Cardiac muscle cell (in vitro differentiated cells and primary cell): ENCODE results near the gene ERP44. TPM values are rescaled to one million over a fixed set of nuclear protein-coding genes. Genes with fewer than 3 reads are reported as not detected.
A peak's percentile ranks its signal among the peaks of the same experiment; 100 is the strongest.

ENCODE experiments used
- DNase-seq, 2 donors: peaks; one replicate each; pipeline versions ENCODE4 v3.0.0 to v3.0.0-alpha.2; 2010 to 2017; ENCODE audit warnings: low read depth in 1 of 2, low spot score in 1 of 2
- H3K27ac ChIP-seq: fragments of 200-600 bp; sonication (generic); 2 replicates; pipeline ENCODE4 v1.5.1; 2016
- H3K27me3 ChIP-seq: fragments of 200-600 bp; sonication (generic); 2 replicates; pipeline ENCODE4 v1.6.0; 2016; ENCODE audit warnings: control low read depth
- H3K36me3 ChIP-seq: fragments of 200-600 bp; sonication (generic); 2 replicates; pipeline ENCODE4 v1.5.1; 2016; ENCODE audit warnings: control low read depth
- H3K4me1 ChIP-seq: fragments of 200-600 bp; sonication (generic); 2 replicates; pipeline ENCODE4 v1.8.1; 2017; ENCODE audit warnings: low read depth, mild to moderate bottlenecking, mixed run types
- H3K4me3 ChIP-seq: fragments of 200-600 bp; sonication (generic); 2 replicates; pipeline ENCODE4 v1.5.1; 2016; ENCODE audit warnings: mild to moderate bottlenecking
- H3K9me3 ChIP-seq: fragments of 200-600 bp; sonication (generic); 2 replicates; pipeline ENCODE4 v1.5.1; 2017; ENCODE audit warnings: low read depth, mild to moderate bottlenecking, control low read depth
- polyA plus RNA-seq: library from polyadenylated mRNA; unstranded; fragments of >200 nt; fragmentation: Nextera tagmentation; extraction: Ambion mirVana; gene quantifications from 2 replicates; pipeline ENCODE4 v1.2.1, GENCODE V29; 2016
- total RNA-seq: library from RNA; depleted of rRNA; stranded (reverse); fragments of >200 nt; gene quantifications from 2 replicates; pipeline ENCODE4 v1.2.3, GENCODE V29; 2016
- TF ChIP-seq, protein P1 (sequence below): IDR thresholded peaks from 2 replicates; pipeline ENCODE4 v1.5.1; 2012; ENCODE audit warnings: low read depth, mild to moderate bottlenecking, low read length

The ERP44 gene
- total and polyA plus RNA-seq, 2 experiments from 2014 or later: 10.0 to 35.3 TPM

DNA sequence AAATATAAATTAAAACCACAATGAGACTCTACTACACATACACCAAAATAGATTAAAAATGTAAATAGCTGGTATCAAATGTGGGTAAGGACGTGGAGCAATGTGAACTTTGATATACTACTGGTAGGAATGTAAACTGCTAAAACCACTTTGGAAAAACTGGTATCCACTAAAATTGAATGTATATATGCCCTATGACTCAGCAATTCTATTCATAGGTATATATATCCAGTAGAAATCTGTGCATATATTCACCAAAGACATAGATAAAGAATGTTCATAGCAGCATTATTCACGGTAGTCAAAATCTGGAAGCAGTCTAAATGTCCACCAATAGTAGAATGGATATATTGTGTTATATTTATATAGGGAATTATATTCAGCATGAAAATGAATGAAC lies 85.2 kb downstream of the ERP44 start:
- Histone ChIP-seq H3K9me3 (no peaks in the 10 kb centered on the region), H3K4me3 (no peak overlapping the region), H3K27me3 (no peaks in the 10 kb centered on the region), H3K36me3 (peaks cover 5% of the 10 kb centered on the region), H3K4me1 (no peaks in the 10 kb centered on the region), H3K27ac (no peak overlapping the region)
- no peak for DNase-seq
- TF ChIP-seq, protein P1, sequence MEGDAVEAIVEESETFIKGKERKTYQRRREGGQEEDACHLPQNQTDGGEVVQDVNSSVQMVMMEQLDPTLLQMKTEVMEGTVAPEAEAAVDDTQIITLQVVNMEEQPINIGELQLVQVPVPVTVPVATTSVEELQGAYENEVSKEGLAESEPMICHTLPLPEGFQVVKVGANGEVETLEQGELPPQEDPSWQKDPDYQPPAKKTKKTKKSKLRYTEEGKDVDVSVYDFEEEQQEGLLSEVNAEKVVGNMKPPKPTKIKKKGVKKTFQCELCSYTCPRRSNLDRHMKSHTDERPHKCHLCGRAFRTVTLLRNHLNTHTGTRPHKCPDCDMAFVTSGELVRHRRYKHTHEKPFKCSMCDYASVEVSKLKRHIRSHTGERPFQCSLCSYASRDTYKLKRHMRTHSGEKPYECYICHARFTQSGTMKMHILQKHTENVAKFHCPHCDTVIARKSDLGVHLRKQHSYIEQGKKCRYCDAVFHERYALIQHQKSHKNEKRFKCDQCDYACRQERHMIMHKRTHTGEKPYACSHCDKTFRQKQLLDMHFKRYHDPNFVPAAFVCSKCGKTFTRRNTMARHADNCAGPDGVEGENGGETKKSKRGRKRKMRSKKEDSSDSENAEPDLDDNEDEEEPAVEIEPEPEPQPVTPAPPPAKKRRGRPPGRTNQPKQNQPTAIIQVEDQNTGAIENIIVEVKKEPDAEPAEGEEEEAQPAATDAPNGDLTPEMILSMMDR: no peak

DNA sequence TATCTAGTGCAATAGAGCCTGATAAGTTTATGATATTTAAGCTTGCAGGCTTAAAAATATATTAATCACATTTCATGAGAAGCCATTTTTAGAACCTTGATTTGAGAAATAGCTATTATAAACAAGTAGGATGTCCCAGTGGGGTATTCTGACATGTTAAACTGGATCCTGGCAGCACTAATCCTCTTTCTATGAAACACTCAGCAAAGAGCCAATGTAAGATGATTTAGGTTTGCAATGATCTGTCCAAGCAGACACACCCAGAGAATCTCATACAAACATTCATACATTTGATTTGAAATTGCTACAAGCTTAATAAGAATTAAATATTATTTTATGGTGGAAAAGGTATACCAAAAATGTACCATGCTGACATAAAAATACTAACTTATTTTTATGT lies 86.5 kb downstream of the ERP44 start:
- no peak overlapping the region for H3K27ac ChIP-seq
- no peak overlapping the region for H3K4me3 ChIP-seq
- TF ChIP-seq, protein P1: no peak
- no peak for DNase-seq
- no peaks in the 10 kb centered on the region for H3K4me1 ChIP-seq
- peaks cover 5% of the 10 kb centered on the region for H3K36me3 ChIP-seq
- no peaks in the 10 kb centered on the region for H3K9me3 ChIP-seq
- H3K27me3 ChIP-seq: no peaks in the 10 kb centered on the region

- TF ChIP-seq, protein P1: peak; percentile 54
- Histone ChIP-seq H3K27ac (no peak overlapping the region), H3K4me1 (no peaks in the 10 kb centered on the region), H3K9me3 (no peaks in the 10 kb centered on the region), H3K36me3 (peaks cover 5% of the 10 kb centered on the region), H3K4me3 (no peak overlapping the region), H3K27me3 (no peaks in the 10 kb centered on the region)
- DNase-seq: peak; percentile 48 to 70
Observed at GRCh38 chr9:100011062-100011681, 87.6 kb downstream of the ERP44 start.

- Histone ChIP-seq H3K27ac (no peak overlapping the region), H3K27me3 (no peaks in the 10 kb centered on the region), H3K4me3 (no peak overlapping the region), H3K36me3 (no peaks in the 10 kb centered on the region), H3K4me1 (no peaks in the 10 kb centered on the region), H3K9me3 (no peaks in the 10 kb centered on the region)
- DNase-seq: no peak
- TF ChIP-seq, protein P1: no peak
Observed at GRCh38 chr9:99999797-100000196, 99.0 kb downstream of the ERP44 start.

DNA sequence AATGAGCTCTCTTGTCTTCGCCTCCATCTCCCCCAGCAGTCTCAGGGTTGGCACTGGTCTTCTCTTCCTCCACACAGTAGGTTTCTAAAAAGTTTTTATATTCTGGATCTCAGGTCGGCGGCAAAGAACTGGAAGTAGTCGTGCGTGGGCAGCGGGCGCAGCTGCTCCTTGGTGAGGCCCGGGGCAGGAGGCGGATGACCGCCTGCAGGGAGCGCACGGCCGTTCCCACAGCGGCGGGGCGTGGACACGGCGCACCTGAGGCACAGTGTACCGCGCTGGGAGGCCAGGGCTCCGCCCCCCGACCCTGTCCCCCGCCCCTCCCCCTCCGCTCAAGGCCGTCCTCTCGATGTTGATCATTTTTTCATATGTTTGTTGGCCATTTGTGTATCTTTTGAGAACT lies 99.9 kb downstream of the ERP44 start:
- DNase-seq: no peak
- Histone ChIP-seq H3K4me3 (no peak overlapping the region), H3K27me3 (no peaks in the 10 kb centered on the region), H3K36me3 (no peaks in the 10 kb centered on the region), H3K27ac (no peak overlapping the region), H3K9me3 (no peaks in the 10 kb centered on the region), H3K4me1 (no peaks in the 10 kb centered on the region)
- TF ChIP-seq, protein P1: no peak
